Bronchial epithelial cell (primary cell): ENCODE measurements around the gene SCUBE3. TPM values are rescaled to one million over a fixed set of nuclear protein-coding genes. Genes with fewer than 3 reads are reported as not detected.

Source experiments
- DNase-seq: peaks from one replicate; pipeline ENCODE4 v3.0.0-alpha.2; 2010; ENCODE audit warnings: low read depth
- FAIRE-seq: peaks from 2 replicates; lab custom pipeline; 2011; peaks lifted over from hg19 to GRCh38; lab: Jason Lieb, UNC
- H3K27me3 ChIP-seq: 2 replicates; pipeline ENCODE4 v1.5.1; 2011; ENCODE audit warnings: low read length; ENCODE audit not compliant: control insufficient read depth, insufficient read depth
- H3K36me3 ChIP-seq: 2 replicates; pipeline ENCODE4 v1.5.1; 2011; ENCODE audit warnings: low read length; ENCODE audit not compliant: control insufficient read depth, insufficient read depth
- H3K4me3 ChIP-seq: 2 replicates; pipeline ENCODE4 v1.5.1; 2011; ENCODE audit warnings: mild to moderate bottlenecking, low read depth, low read length, control low read depth
- total RNA-seq: library from RNA; depleted of rRNA; stranded (reverse); fragments of >200 nt; gene quantifications from 2 replicates; pipeline ENCODE4 v1.2.1, GENCODE V29; 2014
- TF ChIP-seq, protein P1 (sequence below): IDR thresholded peaks from 2 replicates; pipeline ENCODE4 v1.5.1; 2011; ENCODE audit warnings: mild to moderate bottlenecking, moderate library complexity, low read length, control low read depth, inconsistent platforms; ENCODE audit not compliant: insufficient read depth, severe bottlenecking

SCUBE3 gene
- total RNA-seq, 1 donor from 2014 or later = not detected

DNA sequence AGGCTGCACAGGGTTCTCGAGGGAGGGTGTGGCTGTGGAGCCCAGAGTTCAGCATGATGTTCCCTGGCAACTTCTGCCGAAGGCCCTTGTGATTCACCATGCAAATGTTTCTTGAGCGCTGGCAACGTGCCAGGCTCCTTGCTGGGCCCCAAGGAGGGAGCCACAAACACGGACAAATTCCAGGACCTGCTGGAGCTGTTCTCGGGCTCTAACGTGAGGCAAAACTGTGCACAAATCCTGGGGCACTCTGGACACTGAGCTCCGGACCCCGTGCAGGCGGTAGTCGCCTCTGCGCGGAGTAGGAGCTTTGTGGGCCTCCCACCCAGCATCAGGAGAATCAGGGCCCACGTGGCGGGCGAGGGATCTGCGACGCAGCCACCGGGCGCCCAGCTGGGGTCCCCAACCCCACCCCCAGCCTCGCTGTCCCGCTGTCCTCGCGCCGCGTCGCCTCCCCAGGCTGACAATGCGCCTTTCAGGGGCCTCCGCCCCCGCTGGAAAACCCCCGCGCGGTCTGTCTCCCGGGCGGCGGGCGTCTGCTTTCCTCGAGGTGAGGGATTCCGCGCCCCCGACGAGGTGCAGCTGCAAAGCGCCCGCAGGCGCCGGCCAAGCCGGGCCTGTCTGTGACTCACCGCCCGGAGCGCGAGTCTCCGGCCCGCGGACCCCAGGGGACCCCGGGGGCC is 31.7 kb upstream of the SCUBE3 start:
- Histone ChIP-seq H3K4me3 (no peak overlapping the region), H3K36me3 (no peaks in the 10 kb centered on the region), H3K27me3 (no peaks in the 10 kb centered on the region)
- DNase-seq (peak; percentile 76), FAIRE-seq (no peak)
- TF ChIP-seq, protein P1, sequence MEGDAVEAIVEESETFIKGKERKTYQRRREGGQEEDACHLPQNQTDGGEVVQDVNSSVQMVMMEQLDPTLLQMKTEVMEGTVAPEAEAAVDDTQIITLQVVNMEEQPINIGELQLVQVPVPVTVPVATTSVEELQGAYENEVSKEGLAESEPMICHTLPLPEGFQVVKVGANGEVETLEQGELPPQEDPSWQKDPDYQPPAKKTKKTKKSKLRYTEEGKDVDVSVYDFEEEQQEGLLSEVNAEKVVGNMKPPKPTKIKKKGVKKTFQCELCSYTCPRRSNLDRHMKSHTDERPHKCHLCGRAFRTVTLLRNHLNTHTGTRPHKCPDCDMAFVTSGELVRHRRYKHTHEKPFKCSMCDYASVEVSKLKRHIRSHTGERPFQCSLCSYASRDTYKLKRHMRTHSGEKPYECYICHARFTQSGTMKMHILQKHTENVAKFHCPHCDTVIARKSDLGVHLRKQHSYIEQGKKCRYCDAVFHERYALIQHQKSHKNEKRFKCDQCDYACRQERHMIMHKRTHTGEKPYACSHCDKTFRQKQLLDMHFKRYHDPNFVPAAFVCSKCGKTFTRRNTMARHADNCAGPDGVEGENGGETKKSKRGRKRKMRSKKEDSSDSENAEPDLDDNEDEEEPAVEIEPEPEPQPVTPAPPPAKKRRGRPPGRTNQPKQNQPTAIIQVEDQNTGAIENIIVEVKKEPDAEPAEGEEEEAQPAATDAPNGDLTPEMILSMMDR = no peak

DNA sequence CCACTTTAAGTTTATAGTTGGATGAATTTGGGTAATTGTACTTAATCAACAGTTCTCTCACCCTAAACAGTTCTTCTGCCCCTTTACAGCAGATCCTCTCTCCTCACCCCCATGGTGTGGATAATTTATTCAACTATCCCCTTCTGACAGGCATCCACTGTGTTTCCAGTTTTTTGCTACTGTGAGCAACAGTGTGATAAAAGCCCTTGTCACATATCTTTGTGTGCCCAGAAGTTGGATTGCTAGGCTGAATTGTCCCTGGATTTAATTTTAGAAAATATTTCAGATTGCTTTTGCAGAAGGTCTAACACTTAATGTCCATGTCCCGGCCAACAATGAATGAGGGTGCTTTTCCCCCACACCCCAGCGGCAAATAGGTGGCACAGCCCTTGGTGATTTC is 30.5 kb upstream of the SCUBE3 start:
- H3K4me3 ChIP-seq = no peak overlapping the region
- DNase-seq (no peak), FAIRE-seq (no peak)
- TF ChIP-seq, protein P1 = no peak
- H3K36me3 ChIP-seq = no peaks in the 10 kb centered on the region
- no peaks in the 10 kb centered on the region for H3K27me3 ChIP-seq

DNA sequence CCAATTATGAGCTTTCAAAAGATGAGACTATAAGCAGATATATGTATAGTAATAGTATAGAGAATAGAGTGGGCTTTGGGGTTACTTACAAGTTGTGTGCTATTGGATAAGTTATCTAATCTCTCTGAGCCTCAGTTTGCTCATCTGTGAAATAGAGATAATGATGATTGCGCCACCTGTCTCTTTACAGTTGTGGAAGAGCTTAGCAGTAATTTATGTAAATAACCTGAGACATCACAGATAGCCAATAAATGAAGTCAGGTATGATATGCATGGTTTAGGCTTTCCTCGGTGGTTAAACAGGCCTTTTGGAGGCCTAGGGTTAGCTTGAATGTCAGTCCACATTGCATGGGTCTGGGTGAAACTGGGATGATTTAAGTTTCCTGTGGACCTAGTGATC is 29.8 kb upstream of the SCUBE3 start:
- no peaks in the 10 kb centered on the region for H3K27me3 ChIP-seq
- no peak for DNase-seq
- H3K4me3 ChIP-seq = no peak overlapping the region
- FAIRE-seq = no peak
- H3K36me3 ChIP-seq = no peaks in the 10 kb centered on the region
- TF ChIP-seq, protein P1 = no peak

DNA sequence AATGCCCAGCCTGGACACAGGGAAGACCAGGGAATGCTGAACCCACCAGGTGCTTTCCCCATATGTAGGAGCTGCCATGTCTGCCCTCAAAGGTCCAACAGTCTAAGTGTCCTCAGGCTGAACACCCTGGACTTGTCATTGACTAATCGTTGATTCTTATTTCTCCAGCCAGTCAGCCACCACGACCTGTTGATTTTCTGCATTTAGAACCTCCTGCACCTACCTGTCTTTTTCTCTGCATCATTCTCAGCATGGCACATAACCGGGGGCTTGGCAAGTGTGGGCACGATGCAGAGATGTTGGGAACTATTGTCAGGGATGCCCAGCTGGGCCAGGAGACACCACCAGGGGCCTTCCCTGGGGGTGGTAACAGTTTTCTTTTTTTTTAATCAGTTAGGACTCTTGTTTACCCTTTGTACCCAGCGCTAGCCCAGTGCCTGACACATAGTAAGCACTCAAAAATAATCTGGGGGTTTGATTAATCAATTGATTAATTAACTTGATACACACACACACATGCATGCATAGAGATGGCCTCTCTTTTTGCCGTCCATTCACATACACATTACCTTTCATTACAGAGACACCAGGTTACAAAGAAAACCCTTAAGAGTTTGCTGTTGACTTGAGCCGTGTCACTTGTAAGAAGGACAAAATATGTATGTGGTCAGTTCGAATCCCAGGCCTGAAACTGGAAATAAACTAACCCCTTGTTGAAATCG is 29.0 kb upstream of the SCUBE3 start:
- TF ChIP-seq, protein P1 = no peak
- Histone ChIP-seq H3K36me3 (no peaks in the 10 kb centered on the region), H3K27me3 (no peaks in the 10 kb centered on the region), H3K4me3 (no peak overlapping the region)
- FAIRE-seq (no peak), DNase-seq (peak; percentile 65)

DNA sequence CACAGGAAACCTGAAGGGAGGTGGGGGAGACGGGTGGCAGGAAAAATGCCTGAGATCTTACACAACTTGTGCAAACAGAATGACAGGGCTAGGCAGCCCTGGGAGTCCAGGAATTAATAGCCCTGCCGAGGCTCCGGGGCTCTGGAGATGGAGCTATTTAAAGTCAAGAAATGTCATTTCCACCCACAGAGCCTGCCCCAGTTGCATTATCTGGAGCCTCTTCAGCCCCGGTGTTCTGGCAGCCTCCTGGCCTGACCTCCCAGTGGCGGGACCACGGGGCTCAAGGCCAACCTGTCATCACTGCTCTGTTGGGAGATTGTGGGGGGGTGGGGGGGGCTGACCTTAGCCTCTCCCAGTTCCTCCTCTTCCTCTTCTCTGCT is 28.5 kb upstream of the SCUBE3 start:
- Histone ChIP-seq H3K4me3 (no peak overlapping the region), H3K27me3 (no peaks in the 10 kb centered on the region), H3K36me3 (no peaks in the 10 kb centered on the region)
- peak; percentile 79 for DNase-seq
- FAIRE-seq = no peak
- TF ChIP-seq, protein P1 = no peak
